ENCODE measurements around the gene IYD.
"Not testable (repeated sequence)": the region's sequence is repeated elsewhere in the genome, so short reads cannot be mapped to it uniquely, and the experiment has no call there.

The IYD gene

GRCh38 chr6:150373260-150373701 lies 4.5 kb downstream of the IYD start:
- H3K27me3 ChIP-seq (ENCODE audit: insufficient read depth, low read depth), result no peaks in the 10 kb centered on the region
- no peaks in the 10 kb centered on the region for H4K20me1 ChIP-seq (ENCODE audit: insufficient read depth)
- H3K27ac ChIP-seq, result no peak overlapping the region
- H3K4me1 ChIP-seq (ENCODE audit: low read depth, poor library complexity, severe bottlenecking), result no peaks in the 10 kb centered on the region
- H3K4me3 ChIP-seq (IDR thresholded peaks at IDR 0.05; ENCODE audit: insufficient read depth, low read depth, low read length), result no peak overlapping the region
- no peak for TF ChIP-seq CTCF (conservative IDR thresholded peaks at IDR 0.05; ENCODE audit: low read depth, low read length)
- no peaks in the 10 kb centered on the region for H3K79me2 ChIP-seq (ENCODE audit: insufficient read depth, low read depth)
- H3K9ac ChIP-seq, result no peak overlapping the region
- H3K4me2 ChIP-seq, result no peak overlapping the region
- H2AFZ ChIP-seq (ENCODE audit: low read depth), result no peak overlapping the region
- H3K36me3 ChIP-seq (ENCODE audit: insufficient read depth), result no peaks in the 10 kb centered on the region

GRCh38 chr6:150374346-150374745 lies 5.5 kb downstream of the IYD start:
- H3K4me3 ChIP-seq (IDR thresholded peaks at IDR 0.05; ENCODE audit: insufficient read depth, low read depth, low read length); H3K36me3 ChIP-seq (ENCODE audit: insufficient read depth); H4K20me1 ChIP-seq (ENCODE audit: insufficient read depth); H3K4me1 ChIP-seq (ENCODE audit: low read depth, poor library complexity, severe bottlenecking); H3K27me3 ChIP-seq (ENCODE audit: insufficient read depth, low read depth); H3K27ac ChIP-seq; H3K79me2 ChIP-seq (ENCODE audit: insufficient read depth, low read depth); H3K4me2 ChIP-seq; H2AFZ ChIP-seq (ENCODE audit: low read depth); H3K9ac ChIP-seq: not testable (repeated sequence)

- no peaks in the 10 kb centered on the region for H3K27me3 ChIP-seq (ENCODE audit: insufficient read depth, low read depth)
- no peak overlapping the region for H3K9ac ChIP-seq
- H3K4me2 ChIP-seq, result no peak overlapping the region
- H3K27ac ChIP-seq, result no peak overlapping the region
- no peak for TF ChIP-seq CTCF (conservative IDR thresholded peaks at IDR 0.05; ENCODE audit: low read depth, low read length)
- H3K4me3 ChIP-seq (IDR thresholded peaks at IDR 0.05; ENCODE audit: insufficient read depth, low read depth, low read length), result no peak overlapping the region
- no peaks in the 10 kb centered on the region for H4K20me1 ChIP-seq (ENCODE audit: insufficient read depth)
- H3K79me2 ChIP-seq (ENCODE audit: insufficient read depth, low read depth), result no peaks in the 10 kb centered on the region
- H2AFZ ChIP-seq (ENCODE audit: low read depth), result no peak overlapping the region
- no peaks in the 10 kb centered on the region for H3K4me1 ChIP-seq (ENCODE audit: low read depth, poor library complexity, severe bottlenecking)
- no peaks in the 10 kb centered on the region for H3K36me3 ChIP-seq (ENCODE audit: insufficient read depth)
Measured at GRCh38 chr6:150377211-150377781, 8.5 kb downstream of the IYD start.

GRCh38 chr6:150380256-150380655 lies 11.4 kb downstream of the IYD start:
- TF ChIP-seq CTCF (conservative IDR thresholded peaks at IDR 0.05; ENCODE audit: low read depth, low read length), result no peak
- Histone ChIP-seq H3K36me3 (ENCODE audit: insufficient read depth) (no peaks in the 10 kb centered on the region), H4K20me1 (ENCODE audit: insufficient read depth) (no peaks in the 10 kb centered on the region), H3K4me3 (IDR thresholded peaks at IDR 0.05; ENCODE audit: insufficient read depth, low read depth, low read length) (no peak overlapping the region), H3K4me2 (no peak overlapping the region), H3K4me1 (ENCODE audit: low read depth, poor library complexity, severe bottlenecking) (no peaks in the 10 kb centered on the region), H3K27me3 (ENCODE audit: insufficient read depth, low read depth) (no peaks in the 10 kb centered on the region), H3K9ac (no peak overlapping the region), H3K79me2 (ENCODE audit: insufficient read depth, low read depth) (no peaks in the 10 kb centered on the region), H3K27ac (no peak overlapping the region), H2AFZ (ENCODE audit: low read depth) (no peak overlapping the region)

GRCh38 chr6:150382171-150382570 lies 13.4 kb downstream of the IYD start:
- Histone ChIP-seq H3K27ac (no peak overlapping the region), H3K36me3 (ENCODE audit: insufficient read depth) (no peaks in the 10 kb centered on the region), H3K9ac (no peak overlapping the region), H4K20me1 (ENCODE audit: insufficient read depth) (no peaks in the 10 kb centered on the region), H3K4me3 (IDR thresholded peaks at IDR 0.05; ENCODE audit: insufficient read depth, low read depth, low read length) (no peak overlapping the region), H3K79me2 (ENCODE audit: insufficient read depth, low read depth) (no peaks in the 10 kb centered on the region), H3K27me3 (ENCODE audit: insufficient read depth, low read depth) (no peaks in the 10 kb centered on the region), H3K4me2 (no peak overlapping the region), H2AFZ (ENCODE audit: low read depth) (no peak overlapping the region), H3K4me1 (ENCODE audit: low read depth, poor library complexity, severe bottlenecking) (no peaks in the 10 kb centered on the region)
- no peak for TF ChIP-seq CTCF (conservative IDR thresholded peaks at IDR 0.05; ENCODE audit: low read depth, low read length)

Measured in KMS-11 (cell line).